ENCODE measurements around the gene SDR39U1.

SDR39U1 gene

GRCh38 chr14:24441904-24442239, 704 bp downstream of the SDR39U1 start:
- no peak for DNase-seq (ENCODE audit: low spot score)

- no peak for DNase-seq (ENCODE audit: low spot score)
Measured at GRCh38 chr14:24441485-24441884, 1.1 kb downstream of the SDR39U1 start.

GRCh38 chr14:24440606-24441399, 1.8 kb downstream of the SDR39U1 start:
- no peak for DNase-seq (ENCODE audit: low spot score)

GRCh38 chr14:24439830-24440605, 2.6 kb downstream of the SDR39U1 start:
- DNase-seq (ENCODE audit: low spot score): no peak

- DNase-seq (ENCODE audit: low spot score): no peak
Measured at GRCh38 chr14:24439257-24439656, 3.3 kb downstream of the SDR39U1 start.

GRCh38 chr14:24438223-24439097, 4.1 kb downstream of the SDR39U1 start:
- no peak for DNase-seq (ENCODE audit: low spot score)

GRCh38 chr14:24437736-24438067, 4.9 kb downstream of the SDR39U1 start:
- DNase-seq (ENCODE audit: low spot score): no peak

- DNase-seq (ENCODE audit: low spot score): no peak
Measured at GRCh38 chr14:24437020-24437735, 5.4 kb downstream of the SDR39U1 start.

- peak; percentile 67 for DNase-seq (ENCODE audit: low spot score)
Measured at GRCh38 chr14:24436355-24437019, 6.1 kb downstream of the SDR39U1 start.

GRCh38 chr14:24435998-24436354, 6.6 kb downstream of the SDR39U1 start:
- no peak for DNase-seq (ENCODE audit: low spot score)

- DNase-seq (ENCODE audit: low spot score): no peak
Measured at GRCh38 chr14:24435192-24435810, 7.3 kb downstream of the SDR39U1 start.

GRCh38 chr14:24434676-24435075, 7.9 kb downstream of the SDR39U1 start:
- no peak for DNase-seq (ENCODE audit: low spot score)

GRCh38 chr14:24434036-24434435, 8.5 kb downstream of the SDR39U1 start:
- DNase-seq (ENCODE audit: low spot score): no peak

GRCh38 chr14:24432259-24433131, 10.1 kb downstream of the SDR39U1 start:
- DNase-seq (ENCODE audit: low spot score): no peak

- peak; percentile 72 for DNase-seq (ENCODE audit: low spot score)
Measured at GRCh38 chr14:24431569-24432258, 10.9 kb downstream of the SDR39U1 start.

- no peak for DNase-seq (ENCODE audit: low spot score)
Measured at GRCh38 chr14:24430682-24431568, 11.7 kb downstream of the SDR39U1 start.

- DNase-seq (ENCODE audit: low spot score): peak; percentile 53
Measured at GRCh38 chr14:24430143-24430681, 12.4 kb downstream of the SDR39U1 start.
